ENCODE results near the gene CREB3L4. TPM values are rescaled to one million over a fixed set of nuclear protein-coding genes. Genes with fewer than 3 reads are reported as not detected.
A peak's percentile ranks its signal among the peaks of the same experiment; 100 is the strongest.

The CREB3L4 gene
- total RNA-seq, result 12.0 TPM

DNA sequence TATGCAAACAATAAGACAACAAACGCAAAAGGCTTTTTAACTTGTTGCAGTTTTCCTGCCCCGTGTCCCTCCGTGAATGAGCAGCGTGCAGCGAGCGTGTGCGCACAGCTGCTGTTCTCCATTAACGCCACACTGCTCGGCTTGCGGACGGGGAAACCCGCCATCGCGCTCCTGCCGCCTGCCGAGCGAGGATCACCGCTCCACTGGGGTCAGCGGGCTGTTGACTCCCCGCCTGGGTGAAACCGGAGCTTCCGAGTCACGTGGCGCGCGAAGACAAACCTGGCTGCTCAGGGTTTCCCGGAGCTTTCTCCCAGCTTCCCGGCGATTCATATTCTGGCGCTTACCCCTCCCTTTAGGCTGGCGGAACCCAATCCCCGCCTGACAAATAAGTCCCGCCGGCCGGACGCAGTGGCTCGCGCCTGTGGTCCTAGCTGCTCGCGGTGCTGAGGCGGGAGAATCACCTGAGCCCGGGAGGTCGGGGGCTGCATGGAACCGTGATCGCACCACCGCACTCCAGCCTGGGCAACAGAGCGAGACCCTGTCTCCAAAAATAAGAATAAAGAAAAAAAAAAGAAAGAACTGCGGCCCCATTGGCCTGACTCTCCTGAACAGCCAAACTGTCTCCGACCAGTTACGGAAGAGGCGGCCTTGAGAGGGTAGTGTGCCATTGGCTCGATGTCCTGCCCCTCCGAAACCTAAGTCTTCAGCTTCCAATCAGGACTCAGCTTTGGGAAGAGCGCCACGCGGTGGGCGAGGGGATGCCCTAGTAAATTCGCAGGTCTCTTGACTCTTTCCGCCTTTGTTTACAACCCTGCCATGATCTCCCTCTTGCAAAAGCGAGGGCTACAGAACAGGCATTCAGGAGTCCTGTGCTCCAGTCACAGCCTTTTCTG, at the start of gene CREB3L4:
TSS of gene CREB3L4 (plus strand) at position 796 of the 893 bp plus-strand sequence. CDS start 624 bp downstream, outside the sequence.
- peak; percentile 99 for DNase-seq

DNA sequence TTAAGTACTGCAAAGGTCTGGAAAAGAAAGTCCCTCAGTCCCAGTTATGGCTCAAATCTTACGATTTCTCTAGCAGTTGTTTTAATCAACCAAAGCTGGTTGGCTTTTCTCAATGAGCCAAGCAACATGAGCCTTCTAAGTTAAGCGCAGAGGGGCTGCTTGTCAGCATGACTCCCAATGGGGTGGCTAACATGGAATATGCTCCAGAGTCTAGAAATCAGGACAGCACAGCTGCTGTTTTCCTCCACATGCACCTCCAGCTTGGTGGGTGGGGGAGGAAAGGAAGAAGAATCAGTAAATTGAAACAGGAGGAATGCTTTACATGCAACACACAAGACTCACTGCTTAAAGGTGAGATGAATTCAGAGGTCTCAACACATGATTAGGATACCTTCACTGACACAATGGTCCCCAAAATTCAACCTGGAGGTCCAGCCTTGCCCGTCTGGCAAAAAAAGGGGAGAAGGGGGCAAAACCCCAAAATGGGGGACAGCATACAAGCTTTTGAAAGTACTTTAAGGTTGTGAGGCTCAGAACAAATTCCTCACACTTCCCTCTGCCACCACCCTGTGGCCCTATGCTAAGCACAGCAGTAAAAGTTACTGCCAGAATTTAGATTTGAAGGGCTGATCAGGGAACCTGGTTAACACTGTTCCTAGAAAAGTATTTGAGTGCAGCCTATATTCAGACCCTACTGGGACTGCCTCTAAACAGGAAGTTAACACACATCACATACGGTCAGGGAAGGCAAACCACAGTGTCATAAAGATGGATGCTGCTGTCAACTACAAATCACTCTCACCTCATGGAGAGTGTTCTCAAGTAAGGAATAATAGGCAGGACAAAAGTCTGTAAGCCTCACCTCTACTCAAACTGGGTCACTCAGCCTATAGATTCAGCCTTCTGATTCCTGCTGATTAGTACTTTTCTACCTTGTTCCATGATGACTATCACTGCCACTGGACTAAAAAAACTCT, 47.5 kb upstream of the CREB3L4 start:
- DNase-seq, result peak; percentile 35

- no peak for DNase-seq
These were observed 46.5 kb upstream of the CREB3L4 start for GRCh38 chr1:153921080-153921802.

DNA sequence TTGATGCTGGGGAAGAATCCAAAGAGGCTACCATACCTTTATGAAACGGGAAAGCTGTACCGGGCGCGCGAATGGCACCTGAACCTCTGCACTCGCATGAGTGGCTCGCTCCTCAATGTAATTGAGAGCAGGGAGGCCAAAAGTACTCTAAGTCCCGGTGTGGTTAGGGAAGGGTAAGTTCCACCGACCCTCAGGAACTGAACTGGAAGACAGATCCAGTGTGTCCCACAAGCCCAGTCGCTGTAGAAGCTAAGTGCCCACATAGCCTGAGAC, 46.0 kb upstream of the CREB3L4 start:
- no peak for DNase-seq

DNA sequence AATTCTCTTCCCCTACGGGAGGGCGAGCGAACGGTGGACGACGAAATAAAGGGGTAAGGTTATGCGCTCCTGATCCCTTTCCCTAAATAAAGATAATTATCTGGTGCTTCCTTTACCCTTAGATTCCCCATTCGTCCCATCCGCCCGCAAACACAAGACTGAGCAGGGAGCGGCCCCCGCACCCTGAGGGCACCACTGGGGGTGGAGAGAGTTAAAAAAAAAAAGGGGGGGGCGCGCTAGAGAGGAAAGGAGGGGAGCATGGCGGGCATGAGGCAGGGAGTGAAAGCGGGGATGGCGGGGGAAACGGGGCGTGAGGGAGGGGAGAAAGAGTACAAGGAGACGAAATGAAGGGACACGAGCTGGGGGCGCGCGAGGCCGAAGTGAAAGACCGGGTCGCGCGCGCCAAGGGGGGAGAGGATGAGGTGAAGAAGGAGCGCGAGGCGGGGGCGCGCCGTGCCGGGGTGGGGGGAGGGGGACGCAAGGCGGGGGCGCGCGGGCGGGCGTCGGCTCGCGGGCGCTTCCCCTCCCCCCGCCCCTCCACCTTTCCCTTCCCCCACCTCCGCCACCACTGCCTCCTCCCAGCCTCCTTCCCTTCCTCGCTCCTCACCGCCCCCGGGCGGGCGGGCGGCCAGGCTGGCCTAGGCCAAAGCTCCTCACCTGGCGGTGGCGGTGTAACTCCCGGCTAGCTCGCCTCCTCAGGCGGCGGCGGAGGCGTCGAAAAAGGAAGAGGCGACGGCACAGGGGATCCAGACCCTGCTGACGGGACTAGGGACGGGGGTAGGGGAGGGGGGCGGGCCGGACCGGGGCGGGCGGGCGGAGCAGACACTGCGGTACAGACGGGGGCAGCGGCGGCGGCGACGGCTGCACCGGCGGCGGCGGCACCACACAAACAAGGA, 45.4 kb upstream of the CREB3L4 start:
- no peak for DNase-seq

GRCh38 chr1:153922972-153923925, 44.5 kb upstream of the CREB3L4 start, which contains the start of gene GATAD2B:
GATAD2B (minus strand) TSS chr1:153922972; CDS start chr1:153828347, 94,625 bp downstream.
- peak; percentile 100 for DNase-seq

DNA sequence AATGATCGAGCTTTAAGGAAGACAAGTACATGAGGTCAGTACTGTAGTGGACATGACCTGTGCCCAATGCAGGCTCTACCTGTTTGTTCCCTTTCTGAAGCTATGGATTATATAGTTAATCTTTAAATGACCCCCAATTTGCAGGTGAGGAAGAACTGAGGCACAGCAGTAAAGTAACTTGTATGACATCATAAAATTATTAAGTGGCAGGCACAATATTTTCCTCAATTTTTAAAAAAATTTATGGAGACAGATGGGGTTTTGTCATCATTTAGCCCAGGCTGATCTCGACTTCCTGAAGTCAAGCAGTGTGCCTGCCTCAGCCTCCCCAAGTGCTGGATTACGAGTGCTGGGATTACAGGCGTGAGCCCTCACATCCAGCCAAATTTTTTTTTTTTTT, 41.3 kb upstream of the CREB3L4 start:
- no peak for DNase-seq

GRCh38 chr1:153928245-153928644, 39.5 kb upstream of the CREB3L4 start:
- no peak for DNase-seq

GRCh38 chr1:153928791-153929341, 38.8 kb upstream of the CREB3L4 start:
- no peak for DNase-seq

DNA sequence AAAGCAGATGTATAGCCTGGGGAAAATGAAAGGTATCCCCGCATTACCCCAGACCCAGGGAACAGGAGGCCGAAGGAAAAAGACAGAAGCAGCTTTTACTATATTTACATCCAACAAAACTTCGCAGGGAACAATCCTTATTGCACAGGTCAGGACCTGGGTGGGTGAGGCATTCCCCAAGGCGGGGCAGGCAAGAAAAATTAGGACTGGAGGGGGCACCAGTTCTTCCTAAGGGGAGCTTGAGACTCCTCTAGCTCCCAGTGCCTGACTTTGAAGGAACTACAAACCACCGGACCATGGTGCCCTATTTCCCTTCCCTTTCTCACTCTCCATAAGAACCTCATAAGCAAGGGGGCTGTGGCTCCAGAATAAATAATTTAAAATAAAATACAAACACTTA, 38.3 kb upstream of the CREB3L4 start:
- DNase-seq, result no peak

DNA sequence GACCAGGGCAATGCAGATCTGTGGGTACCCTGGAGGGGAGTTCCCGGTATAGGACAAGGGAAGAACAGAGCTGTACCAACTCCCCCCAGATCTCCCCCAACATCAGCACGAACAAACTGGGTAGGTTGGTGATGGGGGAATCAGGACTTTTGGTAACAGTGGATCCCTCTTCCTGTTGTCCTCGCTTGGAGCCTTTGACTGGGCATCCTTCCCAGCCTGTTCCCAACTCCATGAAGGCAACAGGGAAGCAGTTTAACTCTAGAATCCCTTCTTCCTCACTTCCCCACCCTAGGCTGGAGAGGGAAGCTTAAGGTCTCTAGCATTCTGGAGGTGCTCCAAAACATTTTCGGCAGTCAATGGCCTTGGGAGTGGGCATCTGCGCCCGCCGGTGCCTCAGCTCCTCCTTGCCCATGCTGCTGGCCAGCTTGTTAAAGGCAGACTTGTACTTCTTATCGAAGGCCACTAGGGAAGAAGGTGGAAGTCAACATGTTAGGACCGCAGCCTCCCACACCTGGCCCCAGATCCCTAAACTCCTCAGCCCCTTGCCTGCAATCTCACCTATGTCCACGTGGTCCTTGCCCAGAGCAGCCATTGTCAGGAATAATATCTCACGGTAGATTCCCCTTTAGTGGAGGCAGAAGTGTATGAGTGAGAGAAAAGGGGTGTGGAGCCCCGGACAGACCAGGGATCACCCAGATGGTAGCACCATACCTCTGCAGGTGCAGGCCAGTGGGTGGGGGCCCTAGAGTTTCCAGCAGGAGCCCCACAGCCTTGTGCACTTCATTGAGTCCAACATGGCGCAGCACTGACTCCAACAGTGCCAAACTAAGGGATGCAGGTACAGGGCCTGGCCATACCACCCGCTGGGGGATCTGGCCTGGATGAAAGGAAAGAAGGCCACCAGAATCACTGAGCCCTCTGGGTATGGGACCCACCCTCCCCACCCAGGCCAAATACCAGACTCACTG, 37.4 kb upstream of the CREB3L4 start:
- DNase-seq, result no peak

GRCh38 chr1:153932156-153933131, 35.3 kb upstream of the CREB3L4 start:
- no peak for DNase-seq

- DNase-seq, result no peak
These were observed 34.3 kb upstream of the CREB3L4 start for GRCh38 chr1:153933430-153933829.

- DNase-seq, result no peak
These were observed 33.7 kb upstream of the CREB3L4 start for GRCh38 chr1:153933955-153934354.

DNA sequence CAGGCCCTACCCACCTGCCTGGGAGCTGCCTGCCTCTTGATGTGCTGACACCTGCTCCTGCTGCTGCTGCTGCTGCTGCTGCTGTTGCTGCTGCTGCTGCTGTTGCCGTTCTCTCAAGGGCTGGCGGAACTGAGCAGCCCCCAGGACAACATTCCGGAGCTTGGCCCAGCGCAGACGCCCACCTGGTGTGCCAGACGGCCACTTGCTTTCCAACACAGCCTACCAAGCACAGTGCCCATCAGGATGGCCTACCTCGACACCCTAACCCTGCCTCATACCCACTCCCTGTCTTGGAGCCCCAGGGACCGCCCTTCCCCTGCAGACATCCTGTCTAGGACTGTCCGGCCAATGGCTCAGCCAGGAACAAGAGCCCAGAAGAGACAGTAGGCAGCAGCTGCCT, 33.0 kb upstream of the CREB3L4 start:
- no peak for DNase-seq

DNA sequence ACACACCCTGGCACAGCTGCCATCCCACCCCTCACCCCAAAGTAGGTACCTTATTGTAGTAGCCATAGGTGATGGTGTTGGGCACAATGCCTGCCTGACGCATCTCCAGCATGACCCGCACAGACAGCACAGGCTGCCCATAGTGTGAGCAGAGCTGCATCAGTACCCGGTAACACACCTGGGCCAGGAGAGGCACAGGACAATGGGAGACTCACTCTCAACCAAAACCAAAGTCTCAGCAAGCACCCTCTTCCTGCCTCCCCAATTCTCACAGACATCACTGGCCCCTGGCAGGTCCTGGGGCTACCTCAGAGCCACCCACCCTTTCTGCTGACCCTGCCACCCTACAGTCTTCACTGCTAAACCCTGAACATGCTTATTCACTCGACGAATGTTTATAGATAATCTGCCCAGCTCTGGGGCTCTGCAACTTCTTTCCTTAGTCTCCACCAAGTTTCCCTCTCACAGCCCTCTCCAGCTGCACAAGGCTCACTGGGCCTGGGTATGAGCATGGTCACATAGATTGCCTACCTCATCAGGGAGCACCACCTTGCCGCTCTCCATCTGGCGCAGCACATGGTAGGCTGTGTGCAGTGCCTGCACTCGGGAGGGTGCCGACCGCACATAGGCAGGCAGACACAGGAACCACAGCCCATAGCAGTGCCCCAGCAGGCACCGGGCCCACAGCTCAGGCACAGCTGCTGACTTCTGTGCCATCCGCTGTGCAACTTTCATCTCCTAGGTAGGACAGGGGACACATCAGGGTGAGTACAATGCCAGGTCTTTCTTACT, 31.5 kb upstream of the CREB3L4 start:
- no peak for DNase-seq
